GM23248 (cell line): ENCODE data around the gene C1QTNF6. TPM values are rescaled to one million over a fixed set of nuclear protein-coding genes. Genes with fewer than 3 reads are reported as not detected.

Source experiments
- DNase-seq: peaks from one replicate; pipeline ENCODE4 v3.0.0-alpha.2; 2015
- H2AFZ ChIP-seq: fragments of 200-600 bp; sonication (generic); 2 replicates; pipeline ENCODE4 v1.6.1; 2016; ENCODE audit warnings: antibody characterized with exemption
- H3F3A ChIP-seq: fragments of 200-600 bp; sonication (generic); 2 replicates; pipeline ENCODE4 v1.6.1; 2016; ENCODE audit warnings: mild to moderate bottlenecking, antibody characterized with exemption, mixed run types; ENCODE audit not compliant: insufficient read depth
- H3K27ac ChIP-seq: fragments of 200-600 bp; sonication (generic); 2 replicates; pipeline ENCODE4 v1.5.1; 2016; ENCODE audit warnings: mild to moderate bottlenecking
- H3K27me3 ChIP-seq: fragments of 200-600 bp; sonication (generic); replicated peaks from 2 replicates; pipeline ENCODE4 v1.6.1; 2016; ENCODE audit warnings: mild to moderate bottlenecking; ENCODE audit not compliant: insufficient read depth
- H3K36me3 ChIP-seq: fragments of 200-600 bp; sonication (generic); 2 replicates; pipeline ENCODE4 v1.6.1; 2016; ENCODE audit warnings: low read depth, mild to moderate bottlenecking
- H3K4me1 ChIP-seq: fragments of 200-600 bp; sonication (generic); 2 replicates; pipeline ENCODE4 v1.6.1; 2016; ENCODE audit warnings: mild to moderate bottlenecking; ENCODE audit not compliant: insufficient read depth
- H3K4me2 ChIP-seq: fragments of 200-600 bp; sonication (generic); one replicate; pipeline ENCODE4 v1.6.1; 2016; ENCODE audit warnings: mild to moderate bottlenecking; ENCODE audit not compliant: unreplicated experiment
- H3K4me3 ChIP-seq: fragments of 200-600 bp; sonication (generic); 2 replicates; pipeline ENCODE4 v1.5.1; 2016; ENCODE audit warnings: mild to moderate bottlenecking
- H3K79me2 ChIP-seq: fragments of 200-600 bp; sonication (generic); 2 replicates; pipeline ENCODE4 v1.6.1; 2016; ENCODE audit warnings: mild to moderate bottlenecking; ENCODE audit not compliant: insufficient read depth
- H3K9ac ChIP-seq: fragments of 200-600 bp; sonication (generic); 2 replicates; pipeline ENCODE4 v1.6.1; 2016; ENCODE audit warnings: mild to moderate bottlenecking
- H3K9me2 ChIP-seq: fragments of 200-600 bp; sonication (generic); 2 replicates; pipeline ENCODE4 v1.6.1; 2016; ENCODE audit warnings: mixed run types, mild to moderate bottlenecking, moderate library complexity; ENCODE audit not compliant: insufficient read depth
- H3K9me3 ChIP-seq: fragments of 200-600 bp; sonication (generic); one replicate; pipeline ENCODE4 v1.6.1; 2017; ENCODE audit warnings: low read depth
- H4K20me1 ChIP-seq: fragments of 200-600 bp; sonication (generic); 2 replicates; pipeline ENCODE4 v1.6.0; 2016; ENCODE audit not compliant: insufficient read depth
- EZH2 ChIP-seq: fragments of 200-600 bp; sonication (generic); IDR thresholded peaks from 2 replicates; pipeline ENCODE4 v1.6.1; 2018; ENCODE audit warnings: antibody characterized with exemption, mild to moderate bottlenecking; ENCODE audit not compliant: insufficient read depth, poor library complexity, severe bottlenecking
- EZH2phosphoT487 ChIP-seq: fragments of 200-600 bp; sonication (generic); IDR thresholded peaks from 2 replicates; pipeline ENCODE4 v1.6.1; 2018; ENCODE audit warnings: antibody characterized with exemption, moderate library complexity, mild to moderate bottlenecking, low read depth; ENCODE audit not compliant: insufficient read depth
- WGBS, 2 experiments: methylation state at CpG; one replicate each; pipeline ENCODE4 v1.1.6; 2015 to 2017; ENCODE audit warnings: low lambda C conversion rate in 2 of 2, low coverage in 1 of 2; ENCODE audit errors: missing lambda C conversion rate in 2 of 2; 5-methylcytosine and 5-hydroxymethylcytosine counted together
- in situ Hi-C: fragments of 300-500 bp; cut with MboI; formaldehyde crosslinking; loops from 2 replicates; pipeline ENCODE4 v1.15.0; 2020
- polyA plus RNA-seq: library from polyadenylated mRNA; unstranded; fragments of >200 nt; fragmentation: Nextera tagmentation; extraction: Ambion mirVana; gene quantifications from 2 replicates; pipeline ENCODE4 v1.2.1, GENCODE V29; 2016
- total RNA-seq: library from RNA; depleted of rRNA; stranded (reverse); fragments of >200 nt; shearing (Covaris generic); gene quantifications from 2 replicates; pipeline ENCODE4 v1.2.3, GENCODE V29; 2014; rRNA removed

The C1QTNF6 gene
- total RNA-seq (3.4 and 4.0 TPM in 2 replicates), polyA plus RNA-seq (8.9 and 9.8 TPM in 2 replicates)

DNA sequence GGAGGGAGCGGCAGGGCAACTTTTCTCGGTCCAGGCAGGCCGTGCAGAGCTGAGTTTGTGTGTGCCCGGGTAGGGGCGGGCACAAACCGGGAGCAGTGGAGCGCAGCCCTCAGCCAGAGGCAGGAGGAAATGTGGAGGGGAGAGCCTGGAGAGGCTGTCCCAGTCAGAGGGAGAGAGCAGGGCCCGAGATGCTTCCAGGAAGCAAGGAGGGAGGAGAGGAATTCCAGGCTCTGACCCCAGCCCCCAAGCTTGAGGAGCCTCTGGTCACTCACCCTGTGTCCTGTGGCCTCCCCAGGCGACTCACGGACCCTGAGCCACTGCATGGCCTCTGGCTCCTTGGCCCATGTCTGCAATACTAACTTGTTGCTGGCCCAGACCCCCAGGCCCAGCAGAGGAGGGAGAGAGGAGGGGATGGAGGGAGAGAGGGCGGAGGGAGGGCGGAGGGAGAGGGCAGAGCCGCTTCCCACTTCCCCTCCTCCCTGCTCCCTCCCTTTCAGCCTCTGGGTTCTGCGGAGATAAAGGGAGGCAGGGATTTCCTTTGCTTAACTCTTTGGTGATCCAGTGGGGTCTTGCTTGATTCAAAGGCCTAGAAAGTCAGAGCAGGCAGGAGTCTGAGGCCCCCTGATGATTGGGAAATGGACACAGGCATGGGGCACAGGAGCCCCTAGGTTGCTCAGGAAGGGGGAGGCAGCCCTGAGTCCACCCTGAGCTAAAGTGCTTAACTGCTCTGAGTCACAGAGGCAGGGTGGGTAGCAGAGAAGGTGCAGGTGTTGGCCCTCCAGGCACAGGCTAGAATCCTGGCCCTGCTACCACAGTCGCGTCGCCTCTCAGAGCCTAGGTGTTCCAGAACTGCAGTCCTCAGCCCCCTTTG is at the start of gene C1QTNF6:
Gene C1QTNF6, minus strand, starts transcription at position 357 of the 871 bp plus-strand sequence. Its CDS starts 34 bp downstream, at position 323.
- no peaks in the 10 kb centered on the region for H3K27me3 ChIP-seq
- WGBS, 2 experiments = 9 to 17% methylated on average over 11 to 17 of the region's 17 CpGs
- no peaks in the 10 kb centered on the region for H4K20me1 ChIP-seq
- H3K4me2 ChIP-seq = peak within 1 kb of the TSS; percentile 63
- peak within 1 kb of the TSS; percentile 62 for H3K4me3 ChIP-seq
- H3K9me2 ChIP-seq = no peaks in the 10 kb centered on the region
- TF ChIP-seq EZH2phosphoT487 (no peak), EZH2 (no peak)
- no peaks in the 10 kb centered on the region for H3K79me2 ChIP-seq
- in situ Hi-C loops = no loop called here
- DNase-seq = peak; percentile 43
- H3K4me1 ChIP-seq = peaks cover 38% of the 10 kb centered on the region
- H3K27ac ChIP-seq = peak within 1 kb of the TSS; percentile 72
- peak within 1 kb of the TSS; percentile 78 for H3K9ac ChIP-seq
- peaks cover 30% of the 10 kb centered on the region for H3F3A ChIP-seq
- H3K9me3 ChIP-seq = no peaks in the 10 kb centered on the region
- H3K36me3 ChIP-seq = no peaks in the 10 kb centered on the region
- H2AFZ ChIP-seq = peak within 1 kb of the TSS; percentile 87

DNA sequence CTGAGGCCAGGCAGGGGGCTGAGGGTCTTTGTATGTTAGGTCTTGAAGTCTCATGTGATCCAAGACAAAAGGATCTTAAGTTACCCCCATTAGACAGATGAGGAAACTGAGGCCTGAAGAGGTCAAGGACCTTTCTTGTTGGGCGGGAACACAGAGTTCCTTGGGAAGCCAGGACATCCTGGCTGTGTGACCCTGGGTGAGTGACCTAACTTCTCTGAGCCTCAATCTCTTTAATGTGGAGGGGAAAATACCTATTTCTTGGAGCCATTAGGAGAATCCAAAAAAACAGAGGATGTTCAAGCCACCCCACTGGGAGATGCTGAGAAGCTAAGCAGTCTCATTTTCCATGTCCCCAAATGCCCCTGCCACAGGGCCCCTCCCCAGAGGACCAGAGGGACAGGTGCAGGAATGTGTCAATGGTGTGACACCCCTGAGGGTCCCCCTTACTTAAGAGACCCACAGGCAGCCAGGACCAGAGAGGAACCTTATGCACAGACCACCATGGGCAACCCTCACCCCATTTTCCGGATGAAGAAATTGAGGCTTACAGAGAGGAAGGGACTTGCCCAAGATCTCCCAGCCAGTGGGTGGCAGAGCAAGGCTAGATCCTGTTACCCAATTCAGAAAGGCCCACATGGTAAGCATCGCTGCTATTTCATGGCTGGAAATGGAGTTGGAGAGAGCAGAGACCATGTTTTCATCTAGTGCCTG is 48.0 kb upstream of the C1QTNF6 start:
- Histone ChIP-seq H3K4me1 (peaks cover 8% of the 10 kb centered on the region; the same call in 1 of the 2 replicates), H2AFZ (no peak overlapping the region), H3K79me2 (no peaks in the 10 kb centered on the region), H3K9ac (no peak overlapping the region), H4K20me1 (no peaks in the 10 kb centered on the region), H3K4me3 (no peak overlapping the region), H3F3A (no peaks in the 10 kb centered on the region), H3K36me3 (no peaks in the 10 kb centered on the region), H3K4me2 (no peak overlapping the region), H3K9me2 (no peaks in the 10 kb centered on the region), H3K9me3 (no peaks in the 10 kb centered on the region), H3K27me3 (no peaks in the 10 kb centered on the region), H3K27ac (no peak overlapping the region)
- no peak for DNase-seq
- in situ Hi-C loops = no loop called here
- 97 to 100% methylated on average over 3 of the region's 3 CpGs for WGBS, 2 experiments
- TF ChIP-seq EZH2phosphoT487 (no peak), EZH2 (no peak)

DNA sequence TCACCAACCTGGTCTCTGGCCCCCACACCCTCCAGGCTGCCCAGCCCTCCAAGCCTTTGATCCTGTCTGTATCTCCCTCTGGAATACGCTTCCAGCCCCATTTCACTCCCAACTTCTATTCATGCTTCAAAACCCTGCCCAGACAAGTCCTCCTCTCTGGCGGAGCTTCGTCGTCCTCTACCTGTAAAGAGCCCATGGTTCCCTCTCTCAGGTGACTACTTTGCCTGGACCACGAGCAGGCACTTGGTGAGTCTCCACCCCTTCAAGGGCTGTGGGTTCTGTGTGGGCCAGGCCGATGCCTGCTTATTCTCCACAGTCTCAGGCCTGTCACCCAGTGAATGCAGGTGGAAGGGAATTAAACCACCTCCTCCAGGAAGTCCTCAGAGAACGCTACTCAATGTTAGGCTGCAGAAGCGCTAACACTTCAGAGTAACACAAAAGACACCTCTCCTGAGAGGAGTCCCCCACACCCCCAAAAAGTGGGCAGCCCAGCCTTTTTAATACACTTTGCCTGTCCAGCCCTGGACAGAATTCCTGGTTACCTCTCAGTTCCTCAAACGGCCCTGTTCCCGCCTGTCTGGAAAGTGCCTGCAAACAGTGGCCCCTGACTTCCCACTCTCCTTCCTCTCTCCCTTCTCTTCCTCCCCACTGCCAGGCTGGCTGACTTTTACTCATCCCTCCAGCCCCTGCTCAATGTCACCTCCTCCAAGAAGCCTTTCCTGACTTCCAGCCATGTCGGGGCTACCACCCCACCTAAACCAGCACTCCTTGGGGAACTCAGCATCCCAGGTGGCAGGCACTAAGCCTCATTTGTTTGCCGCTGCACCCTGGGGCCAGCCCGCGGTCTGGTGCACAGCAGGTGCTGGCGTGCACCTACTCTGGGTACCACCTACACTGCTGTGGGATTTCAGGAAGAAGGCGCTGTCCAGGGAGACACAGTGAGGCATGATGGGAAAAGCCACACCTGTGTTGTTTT is 47.0 kb upstream of the C1QTNF6 start:
- H3K36me3 ChIP-seq = no peaks in the 10 kb centered on the region
- no peaks in the 10 kb centered on the region for H4K20me1 ChIP-seq
- no peaks in the 10 kb centered on the region for H3K9me2 ChIP-seq
- DNase-seq = no peak
- peaks cover 5% of the 10 kb centered on the region; the same call in 1 of the 2 replicates for H3F3A ChIP-seq
- in situ Hi-C loops = no loop called here
- H2AFZ ChIP-seq = no peak overlapping the region
- no peak overlapping the region for H3K4me3 ChIP-seq
- TF ChIP-seq EZH2 (no peak), EZH2phosphoT487 (no peak)
- H3K4me1 ChIP-seq = peaks cover 14% of the 10 kb centered on the region
- H3K9ac ChIP-seq = no peak overlapping the region
- no peak overlapping the region for H3K27ac ChIP-seq
- no peaks in the 10 kb centered on the region for H3K27me3 ChIP-seq
- H3K79me2 ChIP-seq = no peaks in the 10 kb centered on the region
- H3K4me2 ChIP-seq = no peak overlapping the region
- 82 to 85% methylated on average over 15 to 16 of the region's 16 CpGs for WGBS, 2 experiments
- no peaks in the 10 kb centered on the region for H3K9me3 ChIP-seq
